ENCODE measurements around the gene ADGRB2. TPM values are rescaled to one million over a fixed set of nuclear protein-coding genes. Genes with fewer than 3 reads are reported as not detected.

Gene ADGRB2
- total RNA-seq, 1 experiment from 2014 or later: 12.3 TPM

GRCh38 chr1:31742462-31743212, 21.5 kb downstream of the ADGRB2 start:
- Histone ChIP-seq H3K79me2 (ENCODE audit: low read length) (no peaks in the 10 kb centered on the region), H3K9ac (ENCODE audit: low read length) (no peak overlapping the region), H4K20me1 (ENCODE audit: low read length) (no peaks in the 10 kb centered on the region), H3K9me2 (replicated peaks; ENCODE audit: low read length) (no peaks in the 10 kb centered on the region), H3K36me3 (ENCODE audit: low read depth, low read length) (no peaks in the 10 kb centered on the region), H3K27me3 (ENCODE audit: low read length) (no peaks in the 10 kb centered on the region), H3K9me3 (ENCODE audit: low read length) (no peaks in the 10 kb centered on the region), H3K4me1 (ENCODE audit: insufficient read depth, low read length) (no peaks in the 10 kb centered on the region), H3K4me3 (ENCODE audit: low read length) (no peak overlapping the region), H3K4me2 (ENCODE audit: low read length) (no peak overlapping the region), H3F3A (ENCODE audit: low read length, unreplicated experiment) (no peaks in the 10 kb centered on the region), H2AFZ (ENCODE audit: low read length) (no peak overlapping the region), H3K27ac (ENCODE audit: low read length) (no peak overlapping the region)
- ChIA-PET CTCF (no interaction called here), POLR2A (ENCODE audit: unreplicated experiment) (no interaction called here)
- ATAC-seq: no peak
- no TSS peak for BruUV-seq (replicated peaks)
- intact Hi-C loops (cut with micrococcal nuclease): no loop called here
- no peak for TF ChIP-seq EZH2phosphoT487 (IDR thresholded peaks at IDR 0.05; ENCODE audit: borderline replicate concordance, low read length)
- no peak for TF ChIP-seq EZH2 (IDR thresholded peaks at IDR 0.05; ENCODE audit: low read length, unreplicated experiment)
- TF ChIP-seq CTCF (conservative IDR thresholded peaks at IDR 0.05; ENCODE audit: low read depth, low read length): no peak
- DNase-seq: no peak

GRCh38 chr1:31739346-31739745, 24.8 kb downstream of the ADGRB2 start:
- no peaks in the 10 kb centered on the region for H3K4me1 ChIP-seq (ENCODE audit: insufficient read depth, low read length)
- no peaks in the 10 kb centered on the region for H3K9me2 ChIP-seq (replicated peaks; ENCODE audit: low read length)
- no peaks in the 10 kb centered on the region for H3K9me3 ChIP-seq (ENCODE audit: low read length)
- H3K4me3 ChIP-seq (ENCODE audit: low read length): no peak overlapping the region
- no peaks in the 10 kb centered on the region for H3F3A ChIP-seq (ENCODE audit: low read length, unreplicated experiment)
- no peak for TF ChIP-seq EZH2 (IDR thresholded peaks at IDR 0.05; ENCODE audit: low read length, unreplicated experiment)
- TF ChIP-seq EZH2phosphoT487 (IDR thresholded peaks at IDR 0.05; ENCODE audit: borderline replicate concordance, low read length): no peak
- TF ChIP-seq CTCF (conservative IDR thresholded peaks at IDR 0.05; ENCODE audit: low read depth, low read length): no peak
- no peak overlapping the region for H3K4me2 ChIP-seq (ENCODE audit: low read length)
- H3K27ac ChIP-seq (ENCODE audit: low read length): no peak overlapping the region
- ATAC-seq (no peak), DNase-seq (no peak)
- H3K27me3 ChIP-seq (ENCODE audit: low read length): no peaks in the 10 kb centered on the region
- no peaks in the 10 kb centered on the region for H3K36me3 ChIP-seq (ENCODE audit: low read depth, low read length)
- ChIA-PET POLR2A (ENCODE audit: unreplicated experiment) (no interaction called here), CTCF (no interaction called here)
- intact Hi-C loops (cut with micrococcal nuclease): no loop called here
- BruUV-seq (replicated peaks): no TSS peak
- no peaks in the 10 kb centered on the region for H3K79me2 ChIP-seq (ENCODE audit: low read length)
- H4K20me1 ChIP-seq (ENCODE audit: low read length): no peaks in the 10 kb centered on the region
- H3K9ac ChIP-seq (ENCODE audit: low read length): no peak overlapping the region
- H2AFZ ChIP-seq (ENCODE audit: low read length): no peak overlapping the region

- intact Hi-C loops (cut with micrococcal nuclease): no loop called here
- Histone ChIP-seq H4K20me1 (ENCODE audit: low read length) (no peaks in the 10 kb centered on the region), H3K9ac (ENCODE audit: low read length) (no peak overlapping the region), H3K27ac (ENCODE audit: low read length) (no peak overlapping the region), H3K4me2 (ENCODE audit: low read length) (no peak overlapping the region), H3K4me3 (ENCODE audit: low read length) (no peak overlapping the region), H3K9me2 (replicated peaks; ENCODE audit: low read length) (no peaks in the 10 kb centered on the region), H3F3A (ENCODE audit: low read length, unreplicated experiment) (no peaks in the 10 kb centered on the region), H3K4me1 (ENCODE audit: insufficient read depth, low read length) (no peaks in the 10 kb centered on the region), H3K36me3 (ENCODE audit: low read depth, low read length) (no peaks in the 10 kb centered on the region), H3K27me3 (ENCODE audit: low read length) (no peaks in the 10 kb centered on the region), H3K79me2 (ENCODE audit: low read length) (no peaks in the 10 kb centered on the region), H3K9me3 (ENCODE audit: low read length) (no peaks in the 10 kb centered on the region), H2AFZ (ENCODE audit: low read length) (no peak overlapping the region)
- BruUV-seq (replicated peaks): no TSS peak
- POLR2A ChIA-PET (ENCODE audit: unreplicated experiment): no interaction called here
- peak; percentile 20; the same call in 1 of the 2 replicates for ATAC-seq
- no peak for TF ChIP-seq EZH2phosphoT487 (IDR thresholded peaks at IDR 0.05; ENCODE audit: borderline replicate concordance, low read length)
- TF ChIP-seq CTCF (conservative IDR thresholded peaks at IDR 0.05; ENCODE audit: low read depth, low read length): no peak
- TF ChIP-seq EZH2 (IDR thresholded peaks at IDR 0.05; ENCODE audit: low read length, unreplicated experiment): no peak
- no peak for DNase-seq
- CTCF ChIA-PET: no interaction called here
Observed at GRCh38 chr1:31736675-31737074, 27.5 kb downstream of the ADGRB2 start.
